BJ (cell line): Measurements from ENCODE around the gene TRMT2A. TPM values are rescaled to one million over a fixed set of nuclear protein-coding genes. Genes with fewer than 3 reads are reported as not detected.

Experiments
- CTCF ChIA-PET: fragments of 350-600 bp; formaldehyde crosslinking; extraction: SDS; loops from one replicate; lab custom pipeline; 2021; ENCODE audit warnings: antibody characterized with exemption, inconsistent platforms; lab: Yijun Ruan, JAX
- POLR2A ChIA-PET: fragments of 300-600 bp; sonication (Branson Sonifier 250); formaldehyde crosslinking; extraction: SDS; loops from one replicate; lab custom pipeline; 2021; ENCODE audit warnings: antibody characterized with exemption; lab: Charles Lee
- DNase-seq: peaks from one replicate; pipeline ENCODE4 v3.0.0-alpha.2; 2011; ENCODE audit warnings: low read depth
- H3K27me3 ChIP-seq: 2 replicates; pipeline ENCODE4 v1.6.0; 2011; ENCODE audit warnings: low read length; ENCODE audit not compliant: control insufficient read depth, insufficient read depth
- H3K36me3 ChIP-seq: 2 replicates; pipeline ENCODE4 v1.5.1; 2011; ENCODE audit warnings: low read length; ENCODE audit not compliant: control insufficient read depth, insufficient read depth
- H3K4me3 ChIP-seq: 2 replicates; pipeline ENCODE4 v1.5.1; 2011; ENCODE audit warnings: low read depth, mild to moderate bottlenecking, control low read depth, low read length
- CTCF ChIP-seq: IDR thresholded peaks from 2 replicates; pipeline ENCODE4 v1.5.1; 2011; ENCODE audit warnings: low read depth, mild to moderate bottlenecking, control low read depth, inconsistent platforms, low read length, moderate library complexity; ENCODE audit not compliant: insufficient read depth
- polyA plus RNA-seq: library from polyadenylated mRNA; depleted of rRNA; stranded (reverse); fragments of >200 nt; gene quantifications from 2 replicates; pipeline ENCODE4 v1.2.3, GENCODE V29; 2011

The TRMT2A gene
- polyA plus RNA-seq, 1 experiment, result 34.2 TPM

- DNase-seq, result no peak
- ChIA-PET CTCF (interaction anchor here (1.4 kb wide), 1 partner anchor 15 kb away, joined by 4 read pairs; no protein-coding TSS in a partner anchor), POLR2A (no interaction called here)
- Histone ChIP-seq H3K36me3 (peaks cover 36% of the 10 kb centered on the region), H3K27me3 (no peaks in the 10 kb centered on the region), H3K4me3 (no peak overlapping the region)
- TF ChIP-seq CTCF, result no peak
These were observed 7.2 kb upstream of the TRMT2A start for GRCh38 chr22:20124083-20124787.

GRCh38 chr22:20123366-20124082 is 6.5 kb upstream of the TRMT2A start:
- Histone ChIP-seq H3K4me3 (no peak overlapping the region), H3K27me3 (no peaks in the 10 kb centered on the region), H3K36me3 (peaks cover 37% of the 10 kb centered on the region)
- ChIA-PET POLR2A (no interaction called here), CTCF (interaction anchor here (1.4 kb wide), 1 partner anchor 15 kb away, joined by 4 read pairs; no protein-coding TSS in a partner anchor)
- no peak for TF ChIP-seq CTCF
- no peak for DNase-seq

GRCh38 chr22:20121856-20122415 is 4.9 kb upstream of the TRMT2A start:
- CTCF ChIA-PET, result no interaction called here
- DNase-seq, result no peak
- Histone ChIP-seq H3K4me3 (no peak overlapping the region), H3K27me3 (no peaks in the 10 kb centered on the region), H3K36me3 (peaks cover 34% of the 10 kb centered on the region)
- no peak for TF ChIP-seq CTCF
- POLR2A ChIA-PET, result no interaction called here

- peaks cover 32% of the 10 kb centered on the region for H3K36me3 ChIP-seq
- CTCF ChIA-PET, result interaction anchor here (1.0 kb wide), 1 partner anchor 11 kb away, joined by 5 read pairs; no protein-coding TSS in a partner anchor
These were observed 1.4 kb upstream of the TRMT2A start for GRCh38 chr22:20118300-20119020.

More at GRCh38 chr22:20118300-20119020, 1.4 kb upstream of the TRMT2A start:
- TF ChIP-seq CTCF, result no peak
- no peaks in the 10 kb centered on the region for H3K27me3 ChIP-seq
- DNase-seq, result no peak
- POLR2A ChIA-PET, result interaction anchor here (0.7 kb wide), 1 partner anchor 14 kb away, joined by 3 read pairs; no protein-coding TSS in a partner anchor
- peak overlapping the region; percentile 99 for H3K4me3 ChIP-seq
